ENCODE measurements around the gene CAMTA1.
A peak's percentile ranks its signal among the peaks of the same experiment; 100 is the strongest.

The CAMTA1 gene

GRCh38 chr1:7695497-7696117 is 910.4 kb downstream of the CAMTA1 start:
- TF ChIP-seq CTCF (IDR thresholded peaks at IDR 0.05; ENCODE audit: insufficient read depth, low read depth, low read length, missing control alignments): no peak
- no peak for DNase-seq (ENCODE audit: low read depth)
- H3K4me3 ChIP-seq (ENCODE audit: low read depth, low read length): no peak overlapping the region

GRCh38 chr1:7698641-7699040 is 913.4 kb downstream of the CAMTA1 start:
- no peak for TF ChIP-seq CTCF (IDR thresholded peaks at IDR 0.05; ENCODE audit: insufficient read depth, low read depth, low read length, missing control alignments)
- no peak overlapping the region for H3K4me3 ChIP-seq (ENCODE audit: low read depth, low read length)

GRCh38 chr1:7702365-7702764 is 917.1 kb downstream of the CAMTA1 start:
- no peak for DNase-seq (ENCODE audit: low read depth)
- H3K4me3 ChIP-seq (ENCODE audit: low read depth, low read length): no peak overlapping the region
- no peak for TF ChIP-seq CTCF (IDR thresholded peaks at IDR 0.05; ENCODE audit: insufficient read depth, low read depth, low read length, missing control alignments)

More at GRCh38 chr1:7698641-7699040, 913.4 kb downstream of the CAMTA1 start:
- no peak for DNase-seq (ENCODE audit: low read depth)

GRCh38 chr1:7703321-7704213 is 918.3 kb downstream of the CAMTA1 start:
- no peak overlapping the region for H3K4me3 ChIP-seq (ENCODE audit: low read depth, low read length)
- TF ChIP-seq CTCF (IDR thresholded peaks at IDR 0.05; ENCODE audit: insufficient read depth, low read depth, low read length, missing control alignments): no peak
- no peak for DNase-seq (ENCODE audit: low read depth)

GRCh38 chr1:7704214-7705047 is 919.2 kb downstream of the CAMTA1 start:
- no peak overlapping the region for H3K4me3 ChIP-seq (ENCODE audit: low read depth, low read length)
- no peak for TF ChIP-seq CTCF (IDR thresholded peaks at IDR 0.05; ENCODE audit: insufficient read depth, low read depth, low read length, missing control alignments)
- peak; percentile 88 for DNase-seq (ENCODE audit: low read depth)

- no peak for TF ChIP-seq CTCF (IDR thresholded peaks at IDR 0.05; ENCODE audit: insufficient read depth, low read depth, low read length, missing control alignments)
- H3K4me3 ChIP-seq (ENCODE audit: low read depth, low read length): no peak overlapping the region
- no peak for DNase-seq (ENCODE audit: low read depth)
These were observed 920.0 kb downstream of the CAMTA1 start for GRCh38 chr1:7705048-7705907.

Data from GM12865 (cell line).